ENCODE measurements around the gene LRBA.
"Not testable (repeated sequence)": the region's sequence is repeated elsewhere in the genome, so short reads cannot be mapped to it uniquely, and the experiment has no call there.

The LRBA gene

DNA sequence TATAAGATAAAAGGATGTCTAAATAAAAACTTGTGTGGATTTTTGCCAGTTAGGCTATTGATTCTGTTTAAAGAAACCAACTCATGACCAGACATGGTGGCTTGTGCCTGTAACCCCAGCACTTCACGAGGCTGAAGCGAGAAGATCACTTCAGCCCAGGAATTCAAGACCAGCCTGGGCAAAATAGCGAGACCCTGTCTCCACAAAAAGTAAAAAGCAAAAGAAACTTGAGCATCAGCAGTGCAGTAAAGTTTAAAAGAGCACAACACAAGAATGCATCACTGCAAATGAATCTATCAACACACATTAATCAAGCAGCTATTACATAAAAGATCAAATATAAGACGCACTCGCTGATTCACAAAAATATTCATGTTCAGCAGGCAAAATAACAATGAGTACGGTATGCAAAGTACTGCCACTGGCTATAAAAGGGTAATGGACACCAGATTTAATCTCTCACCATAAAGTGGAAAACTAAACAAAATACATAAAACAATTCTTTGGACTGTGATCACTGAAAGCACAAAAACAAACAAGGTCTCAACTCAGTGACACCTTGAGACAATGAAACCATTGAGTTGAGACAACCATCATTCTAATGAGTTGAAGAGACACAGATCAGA is 41.3 kb downstream of the LRBA start:
- Mint-ChIP-seq H3K9me3 (no peaks in the 10 kb centered on the region), H3K27me3 (ENCODE audit: low read depth) (no peaks in the 10 kb centered on the region), H3K27ac (no peak overlapping the region), H3K4me3 (no peak overlapping the region), H3K36me3 (ENCODE audit: low read depth) (peaks cover 4% of the 10 kb centered on the region), H3K4me1 (ENCODE audit: low read depth) (peaks cover 27% of the 10 kb centered on the region)

GRCh38 chr4:150972592-150972991 is 42.5 kb downstream of the LRBA start:
- no peak overlapping the region for H3K27ac Mint-ChIP-seq
- H3K9me3 Mint-ChIP-seq = no peaks in the 10 kb centered on the region
- H3K27me3 Mint-ChIP-seq (ENCODE audit: low read depth) = no peaks in the 10 kb centered on the region
- H3K36me3 Mint-ChIP-seq (ENCODE audit: low read depth) = no peaks in the 10 kb centered on the region
- H3K4me3 Mint-ChIP-seq = no peak overlapping the region
- peaks cover 27% of the 10 kb centered on the region for H3K4me1 Mint-ChIP-seq (ENCODE audit: low read depth)

- Mint-ChIP-seq H3K9me3 (no peaks in the 10 kb centered on the region), H3K4me3 (no peak overlapping the region), H3K27me3 (ENCODE audit: low read depth) (no peaks in the 10 kb centered on the region), H3K4me1 (ENCODE audit: low read depth) (peaks cover 27% of the 10 kb centered on the region), H3K27ac (no peak overlapping the region), H3K36me3 (ENCODE audit: low read depth) (no peaks in the 10 kb centered on the region)
These were observed 43.2 kb downstream of the LRBA start for GRCh38 chr4:150971901-150972300.

DNA sequence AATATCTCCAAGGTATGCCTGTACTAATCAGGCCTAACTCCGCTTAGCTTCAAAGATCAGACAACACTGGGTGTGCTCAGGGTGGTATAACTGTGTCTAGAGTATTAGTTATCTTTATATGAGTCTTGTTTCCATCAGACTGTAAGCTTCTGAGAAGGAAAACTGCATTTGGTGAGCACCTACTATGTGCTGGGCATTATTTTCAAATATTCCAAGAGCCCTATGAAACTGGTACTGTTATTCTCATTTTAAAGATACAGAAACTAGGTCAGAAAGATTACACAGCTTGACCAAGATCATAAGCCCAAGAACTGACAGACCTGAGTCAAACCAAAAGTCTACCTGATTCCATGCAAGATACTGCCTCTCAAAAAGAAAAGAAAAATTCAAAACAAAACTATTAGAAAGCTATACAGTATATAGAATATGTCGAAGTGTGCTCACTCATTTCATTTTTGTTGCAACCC is 44.4 kb downstream of the LRBA start:
- Mint-ChIP-seq H3K27me3 (ENCODE audit: low read depth) (no peaks in the 10 kb centered on the region), H3K4me1 (ENCODE audit: low read depth) (peaks cover 27% of the 10 kb centered on the region), H3K4me3 (no peak overlapping the region), H3K9me3 (no peaks in the 10 kb centered on the region), H3K27ac (no peak overlapping the region), H3K36me3 (ENCODE audit: low read depth) (peaks cover under 1% of the 10 kb centered on the region)

- Mint-ChIP-seq H3K36me3 (ENCODE audit: low read depth) (peaks cover 1% of the 10 kb centered on the region), H3K4me1 (ENCODE audit: low read depth) (peaks cover 5% of the 10 kb centered on the region), H3K27ac (no peak overlapping the region), H3K4me3 (no peak overlapping the region), H3K27me3 (ENCODE audit: low read depth) (no peaks in the 10 kb centered on the region), H3K9me3 (no peaks in the 10 kb centered on the region)
These were observed 50.3 kb downstream of the LRBA start for GRCh38 chr4:150964754-150965153.

- H3K36me3 Mint-ChIP-seq (ENCODE audit: low read depth); H3K9me3 Mint-ChIP-seq; H3K27ac Mint-ChIP-seq; H3K4me3 Mint-ChIP-seq; H3K4me1 Mint-ChIP-seq (ENCODE audit: low read depth); H3K27me3 Mint-ChIP-seq (ENCODE audit: low read depth): not testable (repeated sequence)
These were observed 51.3 kb downstream of the LRBA start for GRCh38 chr4:150963602-150964345.

DNA sequence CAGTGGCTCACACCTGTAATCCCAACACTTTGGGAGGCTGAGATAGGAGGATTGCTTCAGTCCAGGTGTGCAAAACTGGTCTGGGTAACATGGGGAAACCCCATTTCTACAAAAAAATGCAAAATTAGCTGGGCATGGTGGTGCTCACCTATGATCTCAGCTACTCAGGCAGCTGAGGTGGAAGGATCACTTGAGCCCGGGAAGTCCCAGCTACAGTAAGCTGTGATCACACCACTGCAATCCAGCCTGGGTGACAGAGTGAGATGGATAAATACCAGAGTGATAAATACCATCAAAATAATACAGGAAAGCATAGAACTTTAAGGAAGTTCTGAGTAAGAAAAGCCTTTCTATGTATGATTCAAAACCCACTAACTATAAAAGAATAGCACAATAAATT is 52.8 kb downstream of the LRBA start:
- no peaks in the 10 kb centered on the region for H3K27me3 Mint-ChIP-seq (ENCODE audit: low read depth)
- peaks cover 5% of the 10 kb centered on the region for H3K4me1 Mint-ChIP-seq (ENCODE audit: low read depth)
- H3K9me3 Mint-ChIP-seq = peaks cover 18% of the 10 kb centered on the region
- H3K27ac Mint-ChIP-seq = no peak overlapping the region
- H3K36me3 Mint-ChIP-seq (ENCODE audit: low read depth) = peaks cover 18% of the 10 kb centered on the region
- H3K4me3 Mint-ChIP-seq = no peak overlapping the region

DNA sequence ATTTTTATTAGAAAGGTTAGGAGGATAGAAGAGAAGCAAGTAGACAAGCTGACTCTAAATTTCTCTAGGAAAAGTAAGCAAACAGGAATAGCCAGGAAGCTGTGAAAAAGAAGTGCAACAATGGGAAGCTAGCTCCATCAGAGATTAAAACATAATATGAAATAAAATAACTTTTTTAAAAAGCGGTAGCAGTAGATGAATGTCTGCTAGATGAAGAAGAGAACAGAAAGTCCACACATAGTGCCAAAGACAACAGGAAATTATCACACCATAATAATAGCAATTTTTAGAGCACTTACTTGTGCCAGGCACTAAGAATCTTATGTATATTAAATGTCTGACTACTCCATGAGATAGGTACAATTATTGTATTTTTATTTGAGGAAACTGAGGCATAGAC is 53.5 kb downstream of the LRBA start:
- no peaks in the 10 kb centered on the region for H3K27me3 Mint-ChIP-seq (ENCODE audit: low read depth)
- H3K4me3 Mint-ChIP-seq = no peak overlapping the region
- H3K36me3 Mint-ChIP-seq (ENCODE audit: low read depth) = peaks cover 25% of the 10 kb centered on the region
- H3K9me3 Mint-ChIP-seq = peaks cover 24% of the 10 kb centered on the region
- peaks cover 5% of the 10 kb centered on the region for H3K4me1 Mint-ChIP-seq (ENCODE audit: low read depth)
- no peak overlapping the region for H3K27ac Mint-ChIP-seq

DNA sequence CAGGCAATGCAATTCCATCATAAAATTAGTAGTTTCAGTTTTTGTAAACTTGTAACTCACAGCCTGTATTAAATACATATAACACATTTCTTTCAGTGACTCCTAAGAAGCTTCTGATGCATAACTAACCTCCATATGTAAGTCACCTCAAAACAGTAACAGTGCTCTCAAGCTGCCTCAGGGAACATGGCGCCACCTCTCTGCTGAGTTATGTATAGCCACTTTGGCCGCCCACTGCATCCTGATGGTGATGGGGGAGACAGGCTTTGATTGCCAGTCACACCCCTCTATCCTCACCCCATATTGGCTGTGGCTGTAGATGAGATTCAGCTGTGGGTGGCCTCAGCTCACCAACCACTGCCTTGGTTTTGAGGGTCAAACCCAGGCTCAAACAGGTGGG is 54.3 kb downstream of the LRBA start:
- Mint-ChIP-seq H3K36me3 (ENCODE audit: low read depth) (peaks cover 31% of the 10 kb centered on the region), H3K27me3 (ENCODE audit: low read depth) (no peaks in the 10 kb centered on the region), H3K4me3 (no peak overlapping the region), H3K27ac (no peak overlapping the region), H3K4me1 (ENCODE audit: low read depth) (peaks cover 5% of the 10 kb centered on the region), H3K9me3 (peaks cover 32% of the 10 kb centered on the region)

DNA sequence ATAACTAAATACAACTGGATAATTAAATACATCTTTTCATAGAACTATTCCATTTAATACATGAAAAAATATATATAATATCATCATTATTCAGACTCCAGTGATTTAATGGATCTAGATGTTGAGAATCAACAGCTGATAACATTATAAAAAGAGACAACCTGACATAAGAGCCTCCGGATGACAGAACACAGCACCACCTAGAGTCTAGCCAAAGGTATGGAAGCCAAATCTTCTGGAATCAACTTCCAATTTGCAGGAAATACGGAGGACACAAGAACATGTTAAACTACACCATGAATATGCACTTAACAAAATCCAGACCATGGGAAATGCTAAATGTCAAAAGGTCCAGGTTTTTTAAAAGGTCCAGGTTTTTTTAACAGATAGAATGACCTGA is 55.0 kb downstream of the LRBA start:
- Mint-ChIP-seq H3K4me1 (ENCODE audit: low read depth) (peaks cover 5% of the 10 kb centered on the region), H3K27ac (no peak overlapping the region), H3K4me3 (no peak overlapping the region), H3K36me3 (ENCODE audit: low read depth) (peaks cover 31% of the 10 kb centered on the region), H3K27me3 (ENCODE audit: low read depth) (no peaks in the 10 kb centered on the region), H3K9me3 (peaks cover 33% of the 10 kb centered on the region)

- not testable (repeated sequence) for H3K27ac Mint-ChIP-seq; H3K4me3 Mint-ChIP-seq; H3K4me1 Mint-ChIP-seq (ENCODE audit: low read depth); H3K27me3 Mint-ChIP-seq (ENCODE audit: low read depth)
- Mint-ChIP-seq H3K36me3 (ENCODE audit: low read depth) (peaks cover 31% of the 10 kb centered on the region), H3K9me3 (peaks cover 33% of the 10 kb centered on the region)
These were observed 57.1 kb downstream of the LRBA start for GRCh38 chr4:150957981-150958380.

GRCh38 chr4:150957095-150957494 is 58.0 kb downstream of the LRBA start:
- H3K4me1 Mint-ChIP-seq (ENCODE audit: low read depth) = peaks cover 12% of the 10 kb centered on the region
- H3K27ac Mint-ChIP-seq, H3K4me3 Mint-ChIP-seq: not testable (repeated sequence)

GRCh38 chr4:150953916-150954315 is 61.2 kb downstream of the LRBA start:
- not testable (repeated sequence) for H3K27me3 Mint-ChIP-seq (ENCODE audit: low read depth); H3K27ac Mint-ChIP-seq; H3K4me1 Mint-ChIP-seq (ENCODE audit: low read depth); H3K4me3 Mint-ChIP-seq
- H3K9me3 Mint-ChIP-seq = peaks cover 28% of the 10 kb centered on the region
- H3K36me3 Mint-ChIP-seq (ENCODE audit: low read depth) = peaks cover 31% of the 10 kb centered on the region

More at GRCh38 chr4:150957095-150957494, 58.0 kb downstream of the LRBA start:
- H3K27me3 Mint-ChIP-seq (ENCODE audit: low read depth) = not testable (repeated sequence)
- peaks cover 33% of the 10 kb centered on the region for H3K9me3 Mint-ChIP-seq
- H3K36me3 Mint-ChIP-seq (ENCODE audit: low read depth) = peaks cover 33% of the 10 kb centered on the region

DNA sequence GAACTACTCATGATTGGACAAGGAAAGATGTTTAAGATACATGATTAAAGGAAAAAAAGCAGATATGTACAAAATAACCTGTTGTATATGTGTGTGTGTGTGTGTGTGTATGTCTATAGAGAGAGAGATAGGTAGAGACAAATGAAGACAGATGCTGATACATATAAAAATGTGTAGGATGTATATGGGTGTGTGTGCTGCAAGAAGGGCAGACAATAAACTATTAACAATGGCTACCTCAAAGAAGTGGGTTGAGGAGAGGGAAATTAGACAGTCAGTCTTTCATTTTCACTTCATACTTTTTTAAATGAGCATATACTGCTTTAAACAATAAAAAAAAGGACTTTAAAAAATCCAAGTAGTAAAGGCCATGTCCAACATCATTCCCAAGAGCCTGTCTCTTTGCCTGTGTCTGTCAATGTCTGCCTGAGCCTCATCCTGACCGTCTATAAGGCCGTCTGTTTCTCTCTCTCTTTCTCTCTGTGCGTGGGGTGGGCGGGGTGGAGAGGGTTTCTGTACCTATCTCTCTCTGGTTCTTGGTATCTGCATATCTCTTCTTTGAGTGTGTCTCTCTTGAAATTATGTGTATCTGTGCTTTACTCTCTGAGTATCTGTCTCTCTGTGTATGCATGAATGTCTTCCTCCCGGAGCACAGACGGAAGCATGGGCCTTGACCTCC is 62.8 kb downstream of the LRBA start:
- Mint-ChIP-seq H3K4me1 (ENCODE audit: low read depth) (peaks cover 9% of the 10 kb centered on the region), H3K36me3 (ENCODE audit: low read depth) (peaks cover 17% of the 10 kb centered on the region), H3K27me3 (ENCODE audit: low read depth) (no peaks in the 10 kb centered on the region), H3K4me3 (no peak overlapping the region), H3K9me3 (peaks cover 16% of the 10 kb centered on the region), H3K27ac (no peak overlapping the region)

Data from T-helper 1 cell treated with Interleukin-12 subunit alpha and Interleukin-12 subunit beta and Interleukin-4 antibody, amounts not matched to agents 30 μg/mL and 1 μg/mL, for 36 hours (primary cell).